Activated CD4-positive, alpha-beta T cell treated with anti-CD3 and anti-CD28 coated beads, Interleukin-10, Interleukin-2, amounts not matched to agents 100 ng/mL and 50 ng/mL, durations not matched to agents 16 hours and 8 hours (primary cell): ENCODE results near the gene SPRED3.

Experiments
- DNase-seq: peaks from one replicate; pipeline ENCODE4 v3.0.0-alpha.2; 2020

Gene SPRED3

DNA sequence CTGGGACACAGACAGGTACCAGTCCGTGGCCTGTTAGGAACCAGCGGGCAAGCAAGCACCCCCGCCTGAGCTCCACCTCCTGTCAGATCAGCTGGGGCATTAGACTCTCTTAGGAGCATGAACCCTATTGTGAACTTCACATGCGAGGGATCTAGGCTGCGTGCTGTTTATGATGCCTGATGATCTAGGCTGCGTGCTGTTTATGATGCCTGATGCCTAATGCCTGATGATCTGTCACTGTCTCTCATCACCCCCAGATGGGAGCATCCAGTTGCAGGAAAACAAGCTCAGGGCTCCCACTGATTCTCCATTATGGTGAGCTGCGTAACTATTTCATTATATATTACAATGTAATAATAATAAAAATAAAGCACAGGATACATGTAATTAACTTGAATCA is 33.9 kb downstream of the SPRED3 start:
- DNase-seq, result no peak

- no peak for DNase-seq
These were observed 35.8 kb downstream of the SPRED3 start for GRCh38 chr19:38424272-38424671.

DNA sequence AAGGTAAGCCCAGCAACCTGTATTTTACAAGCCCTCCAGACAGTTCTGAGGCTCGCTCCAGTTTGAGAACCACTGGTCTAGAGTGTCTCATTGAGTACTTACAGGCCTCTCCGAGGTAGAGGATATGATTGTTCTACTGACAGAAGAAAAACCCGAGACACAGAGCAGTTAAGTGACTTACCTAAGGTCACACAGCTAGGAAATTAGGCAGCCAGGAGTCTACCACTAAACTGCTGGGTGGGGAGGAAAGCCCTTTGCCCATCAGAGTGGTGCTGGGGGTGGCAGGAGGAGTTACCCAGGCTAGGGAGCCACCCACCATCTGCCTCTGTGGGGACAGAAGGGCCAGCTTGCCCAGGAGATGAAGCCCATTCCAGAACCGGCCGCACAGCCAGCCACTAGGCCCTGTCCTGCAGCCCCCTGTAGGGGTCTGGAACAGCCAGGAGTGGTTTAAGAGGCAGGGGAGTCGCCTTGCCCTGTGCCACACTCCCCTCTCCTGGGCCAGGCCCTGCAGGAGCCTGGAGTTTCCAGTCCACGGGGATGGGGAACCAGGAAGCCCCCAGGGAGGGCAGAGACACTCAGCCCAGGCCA is 36.8 kb downstream of the SPRED3 start:
- DNase-seq, result no peak

- DNase-seq, result peak; percentile 73
These were observed 37.4 kb downstream of the SPRED3 start, which contains the start of gene RASGRP4 for GRCh38 chr19:38425810-38426466. TSS of gene RASGRP4 (minus strand) at chr19:38426219. CDS start at chr19:38426091, 128 bp downstream.

- peak; percentile 93 for DNase-seq
These were observed 38.7 kb downstream of the SPRED3 start for GRCh38 chr19:38427035-38427677.

- DNase-seq, result peak; percentile 73
These were observed 40.7 kb downstream of the SPRED3 start for GRCh38 chr19:38429055-38429810.

DNA sequence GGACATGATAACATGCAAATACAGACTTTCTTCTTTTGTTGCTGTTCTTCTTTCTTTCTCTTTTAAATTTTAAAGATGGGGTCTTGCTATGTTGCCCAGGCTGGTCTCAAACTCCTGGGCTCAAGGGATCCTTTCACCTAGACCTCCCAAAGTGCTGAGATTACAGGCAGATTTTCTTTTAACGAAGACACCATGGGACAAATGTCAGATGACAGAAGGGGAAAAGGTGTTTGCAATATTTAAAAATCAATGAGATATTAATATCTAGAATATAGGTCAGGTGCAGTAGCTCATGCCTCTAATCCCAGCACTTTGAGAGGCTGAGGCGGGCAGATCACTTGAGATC is 41.3 kb downstream of the SPRED3 start:
- no peak for DNase-seq

- DNase-seq, result no peak
These were observed 42.4 kb downstream of the SPRED3 start for GRCh38 chr19:38430931-38431330.

- DNase-seq, result peak; percentile 81
These were observed 44.8 kb downstream of the SPRED3 start, which contains the start of gene RYR1 for GRCh38 chr19:38433268-38433733. TSS of gene RYR1 (plus strand) at chr19:38433691. CDS start at chr19:38433830, 139 bp downstream.

DNA sequence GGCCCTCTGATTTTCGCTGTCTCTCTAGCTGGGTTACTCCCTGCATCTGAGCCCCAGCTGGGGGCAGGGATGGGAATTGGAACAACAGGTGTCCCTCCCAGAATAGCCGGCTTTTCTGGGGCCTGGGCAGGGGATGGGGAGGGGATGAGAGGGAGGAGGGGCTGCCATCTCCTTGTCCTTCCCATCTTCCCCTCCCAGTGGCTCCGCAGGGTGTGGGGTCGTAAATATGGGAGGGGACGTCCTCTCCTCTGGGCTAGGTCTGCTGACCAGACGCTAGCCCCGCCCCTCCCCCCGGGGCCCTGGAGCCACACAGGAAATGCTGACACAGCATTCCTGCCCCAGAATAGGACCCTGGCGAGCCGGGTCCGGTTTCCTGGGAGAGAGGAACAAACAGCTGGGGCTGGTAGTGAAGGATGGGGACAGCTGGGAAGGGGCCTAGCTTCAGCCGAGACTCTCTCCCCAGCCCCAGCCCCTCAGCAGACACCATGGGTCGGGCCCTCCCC is 46.1 kb downstream of the SPRED3 start:
- no peak for DNase-seq

- no peak for DNase-seq
These were observed 48.8 kb downstream of the SPRED3 start for GRCh38 chr19:38437295-38437694.

- no peak for DNase-seq
These were observed 49.4 kb downstream of the SPRED3 start for GRCh38 chr19:38437917-38438316.

DNA sequence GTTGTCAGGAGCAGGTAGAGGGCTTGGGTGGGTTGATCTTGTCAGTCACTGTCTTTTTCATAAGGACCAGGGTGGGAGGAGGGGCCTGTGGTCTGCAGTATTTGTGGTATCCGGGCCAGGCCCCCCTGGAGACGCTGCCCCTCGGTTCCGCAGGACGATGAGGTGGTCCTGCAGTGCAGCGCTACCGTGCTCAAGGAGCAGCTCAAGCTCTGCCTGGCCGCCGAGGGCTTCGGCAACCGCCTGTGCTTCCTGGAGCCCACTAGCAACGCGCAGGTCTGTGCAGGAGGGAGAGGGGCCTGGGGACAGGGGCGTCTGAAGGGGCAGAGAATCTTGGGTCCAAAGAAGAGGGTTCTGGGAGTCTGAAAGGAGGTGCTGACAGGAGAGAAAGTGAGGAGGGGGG is 52.1 kb downstream of the SPRED3 start:
- DNase-seq, result no peak

DNA sequence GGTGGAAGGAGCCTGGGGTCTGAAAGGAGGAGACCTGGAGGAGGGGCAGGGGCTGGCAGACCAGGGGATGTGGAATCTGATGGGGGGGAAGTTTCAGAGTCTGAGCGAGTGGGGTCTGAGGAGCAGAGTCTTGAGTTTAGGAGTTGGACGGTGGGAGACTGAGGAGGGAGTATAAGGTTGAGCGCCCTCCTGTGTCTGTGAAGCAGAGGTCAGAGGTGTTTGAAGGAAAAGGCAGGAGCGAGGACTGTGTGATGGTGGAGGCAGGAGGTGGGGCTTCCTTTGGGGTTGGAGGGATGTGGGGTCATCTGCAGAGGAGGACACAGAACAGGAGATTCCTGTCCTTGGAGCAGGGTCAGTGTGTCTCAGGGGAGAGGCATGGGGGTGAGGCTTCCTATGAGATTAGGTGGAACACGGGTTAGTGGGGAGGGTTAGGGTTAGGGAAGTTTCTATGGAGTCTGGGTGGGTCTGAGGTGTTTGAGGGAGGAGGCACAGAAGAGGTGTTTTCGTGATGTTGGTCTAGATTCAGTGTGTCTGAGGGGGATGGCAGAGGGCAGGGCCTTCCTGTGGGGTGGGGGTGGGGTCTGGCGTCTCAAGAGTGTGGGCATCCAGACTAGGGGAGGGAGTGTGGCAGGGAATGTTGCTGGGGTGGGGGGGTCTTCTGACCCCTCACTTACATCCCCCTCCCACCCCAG is 53.3 kb downstream of the SPRED3 start:
- peak; percentile 39 for DNase-seq

GRCh38 chr19:38442736-38443135 is 54.2 kb downstream of the SPRED3 start:
- DNase-seq, result no peak

DNA sequence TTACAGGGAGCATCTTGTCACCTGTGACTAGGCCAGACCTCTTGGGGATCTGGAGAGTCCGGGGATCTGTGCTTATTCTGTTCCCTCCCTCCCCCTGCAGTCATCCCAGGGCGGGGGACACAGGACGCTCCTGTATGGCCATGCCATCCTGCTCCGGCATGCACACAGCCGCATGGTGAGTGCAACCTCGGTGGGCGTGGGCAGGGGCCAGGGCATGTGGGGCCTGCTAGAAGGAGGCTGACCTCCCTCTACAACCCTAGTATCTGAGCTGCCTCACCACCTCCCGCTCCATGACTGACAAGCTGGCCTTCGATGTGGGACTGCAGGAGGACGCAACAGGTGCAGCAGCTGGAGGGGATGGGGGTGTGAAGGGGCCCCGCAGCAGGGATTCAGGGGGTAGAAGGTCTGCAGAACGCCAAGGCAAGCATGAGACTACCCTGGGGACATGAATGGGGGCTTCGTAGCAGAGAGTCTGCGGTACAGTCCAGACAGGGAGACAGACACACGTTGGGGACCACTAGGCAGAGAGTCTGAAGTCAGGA is 55.0 kb downstream of the SPRED3 start:
- DNase-seq, result no peak

DNA sequence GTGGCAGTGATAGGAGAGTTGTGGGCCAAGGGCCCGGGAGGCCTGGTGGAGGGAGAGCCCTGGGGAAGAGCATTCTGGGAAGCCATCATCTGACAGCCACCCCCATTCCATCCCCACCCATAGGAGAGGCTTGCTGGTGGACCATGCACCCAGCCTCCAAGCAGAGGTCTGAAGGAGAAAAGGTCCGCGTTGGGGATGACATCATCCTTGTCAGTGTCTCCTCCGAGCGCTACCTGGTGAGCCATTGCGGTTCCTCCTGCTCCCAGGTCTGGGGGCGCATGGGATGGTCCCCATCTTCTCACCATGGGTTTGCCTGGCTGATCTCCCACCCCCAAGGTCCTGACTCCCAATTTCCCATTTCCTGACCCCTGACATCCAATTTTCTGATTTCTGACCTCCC is 55.5 kb downstream of the SPRED3 start:
- DNase-seq, result no peak

- DNase-seq, result no peak
These were observed 56.9 kb downstream of the SPRED3 start for GRCh38 chr19:38445362-38445761.

DNA sequence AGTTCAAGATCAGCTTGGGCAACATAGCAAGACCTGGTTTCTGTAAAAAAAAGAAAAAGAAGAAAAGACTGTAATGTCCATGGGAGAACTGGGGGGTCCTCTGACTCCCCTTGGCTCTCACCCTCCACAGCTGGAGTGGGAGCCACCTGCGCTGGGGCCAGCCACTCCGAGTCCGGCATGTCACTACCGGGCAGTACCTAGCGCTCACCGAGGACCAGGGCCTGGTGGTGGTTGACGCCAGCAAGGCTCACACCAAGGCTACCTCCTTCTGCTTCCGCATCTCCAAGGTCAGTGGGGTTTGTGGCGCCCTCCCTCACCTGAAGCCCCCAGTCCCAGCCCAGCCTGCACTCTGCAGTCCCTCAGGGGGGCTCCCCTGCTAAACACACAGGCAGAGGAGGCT is 59.7 kb downstream of the SPRED3 start:
- DNase-seq, result no peak
